ENCODE data around the gene IGF1R. TPM values are rescaled to one million over a fixed set of nuclear protein-coding genes. Genes with fewer than 3 reads are reported as not detected.

IGF1R gene
- total RNA-seq, 1 experiment from 2014 or later, result 16.3 TPM

GRCh38 chr15:98775498-98776230 is 127.3 kb downstream of the IGF1R start:
- Histone ChIP-seq H3K9me3 (ENCODE audit: control insufficient read depth in 1 of 2, insufficient read depth in 1 of 2, low read depth in 1 of 2, low read length in 2 of 2) (no peaks in the 10 kb centered on the region), H3K36me3 (ENCODE audit: control insufficient read depth in 1 of 2, insufficient read depth in 2 of 2, low read length in 2 of 2) (no peaks in the 10 kb centered on the region), H3K79me2 (ENCODE audit: insufficient read depth, low read length) (no peaks in the 10 kb centered on the region), H4K20me1 (ENCODE audit: insufficient read depth) (no peaks in the 10 kb centered on the region), H3K4me3 (replicated peaks in 1 of 2; ENCODE audit: low read depth in 1 of 2, low read length in 2 of 2) (no peak overlapping the region), H3K4me2 (ENCODE audit: low read length) (no peak overlapping the region), H3K27ac (ENCODE audit: low read depth, low read length) (no peak overlapping the region), H2AFZ (ENCODE audit: low read depth, low read length, poor library complexity, severe bottlenecking) (no peak overlapping the region), H3K9ac (ENCODE audit: low read length) (no peak overlapping the region), H3K27me3 (ENCODE audit: insufficient read depth, low read length) (no peaks in the 10 kb centered on the region), H3K9me2 (ENCODE audit: insufficient read depth) (no peaks in the 10 kb centered on the region), H3K4me1 (ENCODE audit: control insufficient read depth in 1 of 2, insufficient read depth in 2 of 2, low read length in 2 of 2) (peaks cover 6 to 7% of the 10 kb centered on the region in 2 experiments; a peak in 3 of 4 replicates)
- CTCF ChIA-PET, result no interaction called here
- DNase-seq (ENCODE audit: low read depth, low spot score) (no peak), ATAC-seq (no peak)
- POLR2A ChIA-PET, result no interaction called here
- no TSS peak for BruUV-seq (replicated peaks)
- intact Hi-C loops (cut with micrococcal nuclease), result loop anchor here (5.0 to 10.0 kb wide), 2 partner anchors 302 to 439 kb away; no protein-coding TSS in a partner anchor
- RAD21 ChIA-PET (ENCODE audit: low non-redundant PET in 1 of 2, low total read pairs in 2 of 2, uncharacterized antibody in 2 of 2, unreplicated experiment in 2 of 2), result no interaction called here
- TF ChIP-seq JUND (IDR thresholded peaks at IDR 0.05), result no peak
- no peak for TF ChIP-seq POLR2AphosphoS5 (IDR thresholded peaks at IDR 0.05; ENCODE audit: low read depth, low read length)
- TF ChIP-seq EZH2phosphoT487 (IDR thresholded peaks at IDR 0.05; ENCODE audit: borderline replicate concordance), result no peak
- TF ChIP-seq RAD21 (IDR thresholded peaks at IDR 0.05; ENCODE audit: low read depth), result no peak
- no peak for TF ChIP-seq ELF1 (IDR thresholded peaks at IDR 0.05; ENCODE audit: borderline replicate concordance, low read depth)
- no peak for TF ChIP-seq TCF7L2 (IDR thresholded peaks at IDR 0.05; ENCODE audit: borderline replicate concordance, extremely low read depth, insufficient read depth, insufficient read length)

GRCh38 chr15:98776607-98777281 is 128.4 kb downstream of the IGF1R start:
- H3K4me1 ChIP-seq (ENCODE audit: control insufficient read depth in 1 of 2, insufficient read depth in 2 of 2, low read length in 2 of 2), result peaks cover 4 to 7% of the 10 kb centered on the region in 2 experiments; a peak in 2 of 4 replicates
- DNase-seq (ENCODE audit: low read depth, low spot score) (no peak), ATAC-seq (no peak)
- no peak overlapping the region for H2AFZ ChIP-seq (ENCODE audit: low read depth, low read length, poor library complexity, severe bottlenecking)
- TF ChIP-seq YY1 (IDR thresholded peaks at IDR 0.05; ENCODE audit: extremely low read depth, insufficient replicate concordance, low read depth, low read length) (no peak), TCF7L2 (IDR thresholded peaks at IDR 0.05; ENCODE audit: borderline replicate concordance, extremely low read depth, insufficient read depth, insufficient read length) (peak; percentile 76), CBX3 (IDR thresholded peaks at IDR 0.05; ENCODE audit: low read depth) (no peak), JUND (IDR thresholded peaks at IDR 0.05) (no peak), EZH2phosphoT487 (IDR thresholded peaks at IDR 0.05; ENCODE audit: borderline replicate concordance) (no peak)
- no peaks in the 10 kb centered on the region for H4K20me1 ChIP-seq (ENCODE audit: insufficient read depth)
- intact Hi-C loops (cut with micrococcal nuclease), result loop anchor here (5.0 to 10.0 kb wide), 2 partner anchors 301 to 438 kb away; no protein-coding TSS in a partner anchor
- H3K4me3 ChIP-seq (replicated peaks in 1 of 2; ENCODE audit: low read depth in 1 of 2, low read length in 2 of 2), result no peak overlapping the region
- no peaks in the 10 kb centered on the region for H3K36me3 ChIP-seq (ENCODE audit: control insufficient read depth in 1 of 2, insufficient read depth in 2 of 2, low read length in 2 of 2)
- no peak overlapping the region for H3K9ac ChIP-seq (ENCODE audit: low read length)
- H3K79me2 ChIP-seq (ENCODE audit: insufficient read depth, low read length), result no peaks in the 10 kb centered on the region
- no peaks in the 10 kb centered on the region for H3K9me3 ChIP-seq (ENCODE audit: control insufficient read depth in 1 of 2, insufficient read depth in 1 of 2, low read depth in 1 of 2, low read length in 2 of 2)
- BruUV-seq (replicated peaks), result no TSS peak
- RAD21 ChIA-PET (ENCODE audit: low non-redundant PET in 1 of 2, low total read pairs in 2 of 2, uncharacterized antibody in 2 of 2, unreplicated experiment in 2 of 2), result no interaction called here
- POLR2A ChIA-PET, result no interaction called here
- H3K9me2 ChIP-seq (ENCODE audit: insufficient read depth), result no peaks in the 10 kb centered on the region
- no peaks in the 10 kb centered on the region for H3K27me3 ChIP-seq (ENCODE audit: insufficient read depth, low read length)
- CTCF ChIA-PET, result interaction anchor here (2.2 kb wide), 1 partner anchor 74 kb away, joined by 10 read pairs; no protein-coding TSS in a partner anchor
- H3K27ac ChIP-seq (ENCODE audit: low read depth, low read length), result no peak overlapping the region
- no peak overlapping the region for H3K4me2 ChIP-seq (ENCODE audit: low read length)
